HG03066 (cell line): ENCODE measurements around the gene WNT16.
A peak's percentile ranks its signal among the peaks of the same experiment; 100 is the strongest.
"Not testable (repeated sequence)": the region's sequence is repeated elsewhere in the genome, so short reads cannot be mapped to it uniquely, and the experiment has no call there.

Source experiments
- ATAC-seq: cut with Tn5 transposase; IDR thresholded peaks from one replicate; pipeline ENCODE4 v1.9.1; 2021; ENCODE audit warnings: low read depth; ENCODE audit not compliant: unreplicated experiment

The WNT16 gene

GRCh38 chr7:121328508-121329190 lies at the start of gene WNT16:
Gene WNT16 (plus strand): TSS chr7:121329000. CDS start chr7:121329293, 293 bp downstream.
- peak; percentile 11 for ATAC-seq

- no peak for ATAC-seq
Measured at GRCh38 chr7:121279060-121279620, 49.7 kb upstream of the WNT16 start.

DNA sequence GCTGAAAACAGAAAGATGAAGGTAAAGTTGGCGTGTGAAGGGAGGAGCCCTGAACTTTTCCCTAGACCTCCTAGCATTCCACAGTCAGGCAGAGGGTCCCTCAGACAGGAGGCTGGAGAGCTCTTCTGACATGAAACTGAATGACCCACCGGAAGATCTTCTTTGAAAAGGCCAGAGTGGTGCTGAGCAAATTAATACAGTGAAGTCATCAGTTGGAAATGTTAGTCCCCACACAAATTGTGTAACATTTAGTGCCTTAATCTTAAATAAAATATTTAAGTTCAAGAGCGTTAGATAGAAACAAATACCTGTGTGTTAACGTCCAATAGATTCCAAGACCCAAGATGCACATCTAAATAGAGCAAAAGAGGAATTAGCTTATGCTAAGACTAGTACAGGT lies 49.0 kb upstream of the WNT16 start:
- ATAC-seq, result no peak

GRCh38 chr7:121280656-121281055 lies 48.1 kb upstream of the WNT16 start:
- no peak for ATAC-seq

GRCh38 chr7:121282129-121282528 lies 46.7 kb upstream of the WNT16 start:
- ATAC-seq, result no peak

- no peak for ATAC-seq
Measured at GRCh38 chr7:121285066-121285667, 43.6 kb upstream of the WNT16 start.

DNA sequence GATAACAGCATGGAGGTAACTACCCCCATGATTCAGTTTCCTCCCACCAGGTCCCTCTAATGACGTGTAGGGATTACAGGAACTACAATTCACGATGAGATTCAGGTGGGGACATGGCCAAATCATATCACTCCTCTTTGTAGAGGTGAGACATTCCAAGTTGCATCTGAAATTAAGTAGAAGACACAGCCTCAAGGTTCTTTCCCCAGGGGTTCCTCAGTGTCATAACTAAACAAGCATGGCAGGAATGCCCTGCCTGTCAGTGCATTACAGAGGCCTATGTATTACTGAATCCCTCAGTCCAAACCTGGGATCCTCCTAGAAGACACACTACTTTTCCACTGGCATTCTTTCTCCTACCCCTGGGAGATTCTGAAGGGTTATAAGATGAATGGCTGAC lies 42.6 kb upstream of the WNT16 start:
- ATAC-seq, result no peak

GRCh38 chr7:121286742-121287734 lies 41.8 kb upstream of the WNT16 start:
- no peak for ATAC-seq

GRCh38 chr7:121288894-121289293 lies 39.9 kb upstream of the WNT16 start:
- ATAC-seq, result no peak

GRCh38 chr7:121289930-121290329 lies 38.9 kb upstream of the WNT16 start:
- ATAC-seq, result not testable (repeated sequence)

GRCh38 chr7:121294448-121294992 lies 34.3 kb upstream of the WNT16 start:
- ATAC-seq, result no peak

DNA sequence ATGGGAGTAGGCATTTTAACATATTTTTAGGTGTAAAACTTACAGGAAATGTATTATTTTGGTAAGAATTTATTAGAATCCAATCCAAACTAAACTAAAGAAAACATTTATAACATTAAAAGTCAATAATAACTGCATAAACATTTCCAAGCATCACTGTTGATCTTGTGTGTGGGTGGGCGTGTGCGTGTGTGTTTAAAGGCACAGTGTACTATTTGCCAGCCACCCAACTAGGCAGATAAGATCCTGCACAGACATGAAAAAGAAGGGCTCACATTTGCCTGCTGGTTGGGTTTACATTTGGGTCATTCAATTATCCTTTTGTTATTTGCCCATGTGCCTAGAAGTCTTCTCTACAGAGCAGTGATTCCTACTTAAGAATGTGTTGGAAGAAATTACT lies 31.0 kb upstream of the WNT16 start:
- ATAC-seq, result no peak

DNA sequence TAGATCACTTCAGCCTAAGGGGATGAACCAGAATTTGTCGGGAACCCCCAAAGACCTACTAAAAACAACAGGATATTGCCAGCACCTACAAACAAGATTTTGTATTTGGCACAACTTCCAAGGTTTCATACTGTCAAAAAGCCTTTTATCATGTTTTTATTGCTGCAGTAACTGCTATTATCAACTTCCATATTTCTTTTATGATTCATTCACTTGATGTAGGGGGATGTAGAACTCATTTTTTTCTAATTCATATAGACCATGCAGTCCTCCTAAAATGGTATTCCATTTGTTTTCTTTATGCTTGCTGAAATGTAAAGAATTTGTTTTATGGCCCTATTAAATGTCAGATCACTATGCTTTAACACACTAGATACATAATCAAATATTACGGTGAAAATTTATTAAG lies 30.0 kb upstream of the WNT16 start:
- ATAC-seq, result no peak

DNA sequence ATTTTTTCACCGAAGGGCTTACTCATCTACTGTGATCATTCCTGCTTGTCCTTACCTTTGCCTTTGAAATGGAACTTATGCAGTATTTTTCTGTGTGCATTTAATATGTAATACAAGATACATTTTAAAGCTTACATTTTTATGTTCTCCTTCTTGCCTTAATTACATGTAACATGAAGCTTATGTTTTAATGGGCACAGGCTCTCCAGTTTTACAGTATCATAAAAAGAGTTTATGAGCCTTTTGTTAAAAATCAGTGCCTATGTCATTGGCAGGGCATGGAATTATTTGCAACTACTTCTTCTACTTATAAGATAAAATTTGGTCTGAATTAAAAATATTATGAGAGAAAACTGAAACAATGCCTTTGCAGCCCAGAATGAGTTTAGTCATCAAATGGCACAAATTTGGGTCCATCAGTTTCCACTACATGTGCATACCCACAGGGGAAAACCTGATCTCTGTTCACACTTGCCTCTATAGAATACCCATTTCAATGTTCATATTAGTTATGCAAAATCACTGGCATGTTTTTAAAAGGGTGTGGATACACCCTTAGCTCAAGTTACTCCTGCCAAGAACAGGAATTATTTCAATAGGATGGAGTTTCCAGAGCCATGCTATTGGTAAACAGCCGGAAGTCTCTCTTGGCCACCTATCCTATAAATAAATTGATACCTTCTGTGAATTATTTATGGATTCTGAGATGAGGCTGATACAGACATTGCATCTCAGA lies 27.9 kb upstream of the WNT16 start:
- ATAC-seq, result no peak

DNA sequence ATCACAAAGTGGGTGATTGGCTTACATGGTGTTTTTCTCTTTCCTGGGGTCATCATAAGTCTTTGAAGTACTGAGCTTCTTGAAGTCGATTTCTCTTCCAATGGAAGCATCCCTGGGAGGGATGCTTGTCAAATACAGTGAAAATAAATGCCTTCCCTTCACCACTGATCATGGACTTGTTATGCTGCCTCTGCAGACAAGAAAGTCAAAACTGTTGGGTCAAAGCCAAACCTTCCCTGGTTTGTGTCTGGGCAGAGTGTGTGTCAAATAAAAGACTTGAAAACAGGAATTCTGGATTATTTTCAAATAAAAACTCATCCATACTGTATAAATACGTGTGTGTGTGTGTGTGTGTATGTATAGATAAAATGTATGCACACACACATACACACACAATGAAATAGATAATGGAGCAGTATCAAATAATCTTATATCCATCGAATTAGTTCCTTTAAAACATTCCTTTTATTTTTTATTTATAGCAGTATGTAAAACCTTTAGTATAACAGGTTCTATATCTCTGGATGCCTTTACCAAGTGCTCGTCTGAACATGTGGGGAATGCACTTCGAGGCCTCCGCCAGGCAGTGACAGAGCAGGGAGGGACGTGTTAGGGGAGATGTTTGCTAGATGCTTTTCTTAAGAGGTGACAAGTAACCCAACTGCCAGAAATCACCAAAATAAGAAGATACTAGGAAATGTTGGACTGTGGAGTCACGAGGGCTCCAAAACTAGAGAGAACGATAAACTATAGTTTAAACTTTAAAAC lies 27.2 kb upstream of the WNT16 start:
- ATAC-seq, result no peak

DNA sequence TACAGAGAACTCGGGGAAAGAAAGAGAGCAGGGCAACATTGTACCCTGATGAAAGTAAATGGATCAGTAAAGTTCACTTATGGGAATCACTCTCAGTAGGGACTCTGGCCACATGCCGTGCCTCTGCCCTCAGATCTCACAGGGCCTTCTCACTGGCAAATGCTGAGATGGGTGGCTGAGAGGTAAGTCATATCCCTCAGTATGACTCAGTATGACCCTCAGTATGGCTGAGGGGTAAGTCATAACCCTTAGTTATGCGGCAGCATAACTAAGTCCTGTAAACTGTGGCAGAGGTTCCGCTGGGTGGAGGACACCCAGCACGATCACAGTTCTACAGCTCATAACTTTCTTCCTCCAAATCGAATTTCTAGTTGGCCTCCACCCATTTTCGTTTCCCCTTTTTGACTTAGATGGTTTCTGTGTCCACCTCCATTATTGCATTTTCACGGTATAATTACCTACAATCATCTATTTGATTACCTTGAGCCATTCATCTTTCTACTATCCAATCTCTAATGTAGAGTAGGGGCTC lies 26.5 kb upstream of the WNT16 start:
- ATAC-seq, result peak; percentile 67

DNA sequence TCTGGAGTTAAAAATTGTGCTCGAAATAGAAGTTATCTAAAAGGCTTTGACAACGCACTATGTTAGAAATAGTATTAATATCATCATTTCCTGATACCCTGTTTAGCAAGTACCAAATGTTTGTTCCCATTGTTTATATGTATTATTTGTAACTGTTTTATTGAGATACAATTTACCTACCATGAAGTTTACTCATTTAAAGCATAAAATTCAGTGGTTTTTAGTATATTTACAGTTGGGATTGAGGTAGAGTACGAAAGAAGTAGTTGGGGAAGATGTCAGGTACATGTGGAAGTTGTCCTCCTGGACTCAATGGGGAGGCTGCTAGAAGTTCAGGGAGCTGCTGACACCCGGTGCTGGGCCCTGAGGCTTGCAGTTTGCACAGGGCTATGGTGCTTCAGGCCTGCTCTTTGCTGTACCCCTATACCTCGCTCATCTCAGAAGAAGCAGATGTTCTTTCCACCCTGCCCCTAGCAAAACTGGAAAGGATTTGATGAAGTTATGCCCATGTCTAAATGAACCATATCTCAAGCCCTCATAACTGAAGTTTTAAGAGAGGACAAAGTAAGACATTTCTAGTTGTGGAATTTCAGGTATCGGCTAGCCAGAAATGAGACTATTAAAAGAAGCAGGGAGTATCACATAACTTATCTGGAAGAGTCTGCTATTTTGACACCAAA lies 25.2 kb upstream of the WNT16 start:
- ATAC-seq, result no peak

DNA sequence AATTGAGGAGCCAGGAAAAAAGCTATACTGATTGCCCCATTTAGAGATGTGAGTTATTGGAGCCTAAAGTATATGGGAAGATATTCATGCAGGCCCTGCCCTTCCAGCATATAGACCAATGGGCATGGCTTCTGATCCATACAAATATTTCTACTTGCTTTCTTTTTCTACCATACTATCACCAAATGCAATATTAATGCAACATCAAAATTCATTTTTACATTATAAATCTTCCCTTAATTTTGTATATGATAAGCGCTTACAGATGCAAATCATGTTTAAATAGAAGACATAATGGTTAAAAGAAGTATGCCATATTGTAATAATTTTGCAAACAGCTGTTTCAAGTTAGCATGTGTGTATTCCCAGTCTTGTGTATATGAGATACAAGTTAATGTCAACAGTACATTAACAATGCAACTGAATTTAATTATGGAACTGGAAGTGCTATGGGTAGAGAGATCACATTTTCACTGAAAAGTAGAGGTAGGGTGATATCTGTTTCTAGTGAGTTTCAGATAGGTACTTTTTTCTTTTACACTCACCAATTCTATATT lies 24.6 kb upstream of the WNT16 start:
- no peak for ATAC-seq
